Measurements from ENCODE around the gene PIK3R6.

- TF ChIP-seq CTCF (optimal IDR thresholded peaks at IDR 0.05 in 1 of 3, IDR thresholded peaks at IDR 0.05 in 1 of 3, conservative IDR thresholded peaks at IDR 0.05 in 1 of 3; ENCODE audit: extremely low read depth in 1 of 3, insufficient read depth in 2 of 3, low read length in 3 of 3) = peak in 1 of 3 experiments; percentile 5
- TF ChIP-seq EZH2 (IDR thresholded peaks at IDR 0.05; ENCODE audit: low read length) = no peak
These were observed 76.1 kb downstream of the PIK3R6 start for GRCh38 chr17:8791248-8791909.
